LNCAP (cell line): ENCODE data around the gene NIT1.

Source experiments
- TF ChIP-seq, protein P1 (sequence below): fragments of 450-650 bp; IDR thresholded peaks from 2 replicates; pipeline ENCODE4 v1.5.1; 2017; ENCODE audit warnings: mild to moderate bottlenecking

The NIT1 gene

DNA sequence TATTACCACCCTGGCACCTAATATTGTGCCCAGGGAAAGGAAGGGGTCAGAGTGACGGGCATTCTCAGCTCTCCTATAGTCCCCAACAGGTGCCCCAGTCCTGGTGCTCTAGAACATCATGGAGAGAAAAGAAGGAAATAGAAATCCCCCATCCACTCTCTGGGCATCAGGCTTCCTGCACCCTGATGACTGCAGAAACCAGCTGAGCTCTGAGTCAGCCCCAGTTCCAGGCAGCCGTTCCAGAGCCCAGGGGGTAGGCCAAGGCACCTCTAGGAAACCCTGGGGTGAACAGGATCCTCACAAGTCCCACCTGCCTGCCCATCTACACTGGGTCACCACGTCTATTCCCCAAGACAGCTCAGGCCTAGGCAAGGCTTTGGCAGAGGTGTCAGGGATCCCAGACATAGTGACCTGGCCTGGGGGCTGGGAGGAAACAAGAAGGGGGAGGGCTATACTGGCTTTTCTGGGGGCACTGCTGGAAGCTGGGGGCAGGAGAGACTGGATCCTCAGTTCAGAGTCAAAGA lies 29.3 kb upstream of the NIT1 start:
- TF ChIP-seq, protein P1, sequence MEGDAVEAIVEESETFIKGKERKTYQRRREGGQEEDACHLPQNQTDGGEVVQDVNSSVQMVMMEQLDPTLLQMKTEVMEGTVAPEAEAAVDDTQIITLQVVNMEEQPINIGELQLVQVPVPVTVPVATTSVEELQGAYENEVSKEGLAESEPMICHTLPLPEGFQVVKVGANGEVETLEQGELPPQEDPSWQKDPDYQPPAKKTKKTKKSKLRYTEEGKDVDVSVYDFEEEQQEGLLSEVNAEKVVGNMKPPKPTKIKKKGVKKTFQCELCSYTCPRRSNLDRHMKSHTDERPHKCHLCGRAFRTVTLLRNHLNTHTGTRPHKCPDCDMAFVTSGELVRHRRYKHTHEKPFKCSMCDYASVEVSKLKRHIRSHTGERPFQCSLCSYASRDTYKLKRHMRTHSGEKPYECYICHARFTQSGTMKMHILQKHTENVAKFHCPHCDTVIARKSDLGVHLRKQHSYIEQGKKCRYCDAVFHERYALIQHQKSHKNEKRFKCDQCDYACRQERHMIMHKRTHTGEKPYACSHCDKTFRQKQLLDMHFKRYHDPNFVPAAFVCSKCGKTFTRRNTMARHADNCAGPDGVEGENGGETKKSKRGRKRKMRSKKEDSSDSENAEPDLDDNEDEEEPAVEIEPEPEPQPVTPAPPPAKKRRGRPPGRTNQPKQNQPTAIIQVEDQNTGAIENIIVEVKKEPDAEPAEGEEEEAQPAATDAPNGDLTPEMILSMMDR: no peak

DNA sequence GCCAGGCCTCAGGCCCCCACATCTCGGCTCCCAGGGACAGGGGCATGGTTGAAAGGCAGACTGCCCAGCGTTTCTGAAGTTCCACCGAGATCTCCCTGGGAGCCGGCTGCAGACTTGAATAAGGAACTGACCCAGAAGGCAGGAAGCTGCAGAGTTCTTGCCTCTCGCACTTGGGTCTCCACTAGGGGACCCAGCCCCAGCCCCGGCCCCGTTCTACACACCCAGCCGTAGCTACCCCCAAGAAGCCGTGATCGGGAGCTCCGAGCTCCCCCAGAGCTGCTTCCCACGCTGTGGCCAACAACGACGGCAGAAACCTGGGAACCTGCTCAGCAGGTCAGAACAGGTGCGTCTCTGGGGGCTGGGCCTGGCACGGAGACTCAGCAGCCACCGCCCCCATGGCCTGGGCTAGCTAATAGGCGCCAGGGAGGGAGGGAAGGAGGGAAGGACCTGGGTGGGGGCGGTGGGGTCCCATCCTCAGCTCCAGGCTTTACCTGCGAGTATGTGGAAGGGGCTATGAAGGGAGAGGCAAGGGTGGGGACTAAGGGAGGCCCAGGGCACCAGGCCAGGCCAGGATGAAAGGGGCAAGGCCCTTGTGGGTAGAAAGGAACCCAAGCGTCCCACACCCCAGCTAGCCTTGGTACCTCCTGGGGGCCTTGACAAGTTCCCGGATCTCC lies 28.5 kb upstream of the NIT1 start, which contains the start of gene NECTIN4:
NECTIN4 (minus strand) TSS at position 308 of the 674 bp plus-strand sequence; CDS start at position 46, 262 bp downstream.
- TF ChIP-seq, protein P1: no peak

DNA sequence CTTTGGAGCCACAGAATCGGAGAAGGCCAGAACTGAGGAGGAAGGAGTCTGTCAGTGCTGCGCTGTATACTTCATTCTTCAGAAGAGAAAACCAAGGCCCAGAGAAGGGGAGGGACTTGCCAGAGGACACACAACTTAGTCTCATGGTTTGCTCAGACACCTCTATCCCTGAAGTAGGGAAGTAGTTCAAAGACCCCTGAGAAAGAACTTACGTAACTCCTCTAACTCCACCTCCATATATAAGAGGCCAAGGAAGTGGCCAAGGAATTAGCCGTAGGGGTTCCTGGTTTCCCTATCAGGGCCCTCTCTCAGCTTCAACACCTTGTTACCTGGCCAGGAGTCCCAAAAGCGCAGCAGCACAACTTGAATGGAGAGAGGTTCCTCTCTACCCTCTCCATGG lies 28.0 kb upstream of the NIT1 start:
- TF ChIP-seq, protein P1: no peak

DNA sequence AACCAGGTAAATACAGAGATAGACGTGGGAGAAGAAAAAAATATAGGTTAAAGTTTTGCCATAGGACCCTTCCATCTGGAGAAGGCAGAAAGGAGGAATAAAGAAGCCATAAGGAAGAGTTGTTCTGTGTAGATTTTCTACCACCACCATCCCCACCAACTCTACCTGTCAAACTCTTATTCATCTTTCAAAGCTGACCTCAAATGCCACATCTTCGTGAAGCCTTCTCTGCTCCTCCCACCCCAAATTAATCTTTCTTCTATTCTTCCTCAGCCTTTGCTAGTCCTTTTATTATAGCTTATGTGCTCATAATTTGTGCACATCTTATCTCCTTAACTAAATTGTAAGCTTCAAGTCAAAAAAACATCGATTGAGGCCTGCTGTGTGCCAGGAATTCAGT lies 27.3 kb upstream of the NIT1 start:
- TF ChIP-seq, protein P1: no peak

DNA sequence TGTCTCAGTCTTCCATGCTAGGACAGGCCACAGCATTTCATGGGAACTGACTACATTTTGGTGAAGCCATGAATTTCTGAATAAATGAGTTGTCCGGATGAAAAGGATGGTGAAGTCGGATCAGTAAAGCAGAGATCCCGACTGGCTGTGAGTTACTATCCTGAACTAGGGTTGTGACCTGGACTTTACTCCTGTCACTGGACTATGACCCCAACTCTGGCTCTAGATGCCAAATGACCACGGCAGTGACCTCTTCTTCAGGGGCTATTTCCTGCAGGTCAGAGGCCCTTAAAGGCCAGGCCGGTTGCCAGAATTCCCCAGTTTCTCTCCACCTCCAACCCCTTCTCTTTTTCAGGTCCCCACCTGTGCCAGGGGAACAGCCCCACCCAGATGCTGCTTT lies 26.8 kb upstream of the NIT1 start:
- TF ChIP-seq, protein P1: no peak

DNA sequence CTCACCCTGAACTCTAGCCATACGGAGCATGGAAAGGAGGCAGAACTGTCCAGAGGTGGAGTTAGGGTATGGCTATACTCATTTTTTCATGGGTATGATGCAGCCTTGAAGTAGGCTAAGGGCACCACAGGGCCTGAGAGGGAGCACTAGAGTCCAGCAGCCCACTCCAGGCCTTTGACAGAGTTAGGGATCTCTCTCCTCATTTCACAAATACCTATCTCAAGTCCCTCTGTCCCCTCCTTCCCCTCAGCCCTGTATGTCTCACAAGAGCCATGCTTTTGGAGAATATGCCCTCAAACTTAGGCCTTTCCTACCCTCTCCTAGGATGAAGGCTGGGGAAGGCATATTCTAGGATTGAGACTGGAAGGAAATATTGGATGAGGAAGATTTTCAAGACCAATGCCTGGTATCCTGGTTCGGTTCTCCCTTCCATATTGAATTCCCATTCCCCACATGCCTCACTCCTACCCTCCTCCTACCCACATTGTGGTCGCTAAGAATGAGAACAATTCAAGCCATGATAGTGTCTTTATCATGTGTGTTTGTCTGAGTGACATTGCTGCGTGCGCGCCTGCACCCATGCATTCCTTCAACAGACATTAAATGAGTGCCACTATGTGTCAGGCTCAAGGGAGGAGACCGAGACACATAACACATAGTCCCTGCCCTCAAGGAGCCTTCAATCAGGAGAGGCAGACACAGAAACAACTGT lies 26.0 kb upstream of the NIT1 start:
- TF ChIP-seq, protein P1: no peak

DNA sequence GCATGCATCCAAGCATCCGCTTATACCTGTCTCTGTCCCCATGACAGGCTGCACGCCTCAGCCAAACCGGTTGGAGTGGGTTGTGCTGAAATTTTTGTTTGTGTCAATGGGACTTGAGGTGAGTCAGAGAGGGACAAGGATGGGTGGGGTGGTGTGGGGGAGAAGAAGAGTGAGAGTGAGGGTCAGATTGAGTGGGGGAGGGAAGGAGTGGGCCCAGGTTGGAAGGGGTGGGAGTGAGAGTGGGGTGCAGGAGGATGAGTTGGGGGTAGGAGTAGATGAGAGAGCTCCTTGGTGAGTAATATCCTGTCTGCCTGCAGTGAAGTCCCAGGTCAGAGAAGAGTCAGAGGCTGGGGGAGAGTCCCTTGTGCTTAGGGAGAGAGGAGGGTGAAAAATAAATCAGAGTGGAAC lies 25.3 kb upstream of the NIT1 start:
- TF ChIP-seq, protein P1: no peak
